Mesenchymal stem cell (in vitro differentiated cells and primary cell): Measurements from ENCODE around the gene IP6K3.

Experiments used
- DNase-seq: peaks from one replicate; pipeline ENCODE4 v3.0.0-alpha.2; 2013
- H2AFZ ChIP-seq: one replicate; pipeline ENCODE4 v1.6.1; 2013; ENCODE audit warnings: low read depth, mild to moderate bottlenecking, control low read depth, inconsistent platforms, low read length, moderate library complexity
- H2AK5ac ChIP-seq: 2 replicates; pipeline ENCODE4 v1.6.1; 2013; ENCODE audit warnings: low read length, moderate library complexity, mild to moderate bottlenecking, inconsistent platforms; ENCODE audit not compliant: severe bottlenecking
- H2BK120ac ChIP-seq: one replicate; pipeline ENCODE4 v1.6.1; 2013; ENCODE audit warnings: low read depth, mild to moderate bottlenecking, inconsistent platforms, low read length, moderate library complexity
- H2BK12ac ChIP-seq, 2 experiments: one replicate each; pipeline ENCODE4 v1.6.1; 2013; ENCODE audit warnings: inconsistent platforms in 2 of 2, low read length in 2 of 2, mild to moderate bottlenecking in 2 of 2, moderate library complexity in 2 of 2, control low read depth in 1 of 2
- H2BK15ac ChIP-seq: one replicate; pipeline ENCODE4 v1.6.1; 2013; ENCODE audit warnings: mild to moderate bottlenecking, low read depth, inconsistent platforms; ENCODE audit not compliant: poor library complexity, severe bottlenecking
- H2BK5ac ChIP-seq: 2 replicates; pipeline ENCODE4 v1.6.1; 2013; ENCODE audit warnings: low read depth, mild to moderate bottlenecking, low read length, control low read depth, inconsistent platforms; ENCODE audit not compliant: poor library complexity, severe bottlenecking
- H3K14ac ChIP-seq, 2 experiments: one replicate each; pipeline ENCODE4 v1.6.1; 2013; ENCODE audit warnings: inconsistent platforms in 2 of 2, low read length in 2 of 2, control low read depth in 1 of 2, mild to moderate bottlenecking in 1 of 2, moderate library complexity in 1 of 2
- H3K18ac ChIP-seq, 2 experiments: one replicate each; pipeline ENCODE4 v1.6.1; 2013; ENCODE audit warnings: inconsistent platforms in 2 of 2, low read length in 2 of 2, control low read depth in 1 of 2, low read depth in 1 of 2, mild to moderate bottlenecking in 1 of 2
- H3K23ac ChIP-seq, 2 experiments: one replicate each; pipeline ENCODE4 v1.6.1; 2013; ENCODE audit warnings: inconsistent platforms in 2 of 2, low read length in 2 of 2, mild to moderate bottlenecking in 2 of 2, moderate library complexity in 2 of 2, control low read depth in 1 of 2
- H3K27ac ChIP-seq: 2 replicates; pipeline ENCODE4 v1.5.1; 2013; ENCODE audit warnings: mild to moderate bottlenecking, moderate library complexity, low read length, control low read depth, inconsistent platforms; ENCODE audit not compliant: poor library complexity, severe bottlenecking
- H3K27me3 ChIP-seq, 2 experiments: 2 replicates each; pipeline versions ENCODE4 v1.6.1 to v1.7.0; 2013; ENCODE audit warnings: low read length in 2 of 2, mild to moderate bottlenecking in 2 of 2, moderate library complexity in 2 of 2, control low read depth in 1 of 2, inconsistent platforms in 1 of 2; ENCODE audit not compliant: control insufficient read depth in 1 of 2, insufficient read depth in 1 of 2
- H3K36me3 ChIP-seq, 2 experiments: 2 replicates each; pipeline versions ENCODE4 v1.6.1 to v1.7.0; 2013; ENCODE audit warnings: low read length in 2 of 2, control low read depth in 1 of 2, inconsistent platforms in 1 of 2, low read depth in 1 of 2, mild to moderate bottlenecking in 1 of 2; ENCODE audit not compliant: insufficient read depth in 2 of 2, control insufficient read depth in 1 of 2
- H3K4ac ChIP-seq, 2 experiments: one replicate each; pipeline ENCODE4 v1.6.1; 2013; ENCODE audit warnings: inconsistent platforms in 2 of 2, low read length in 2 of 2, mild to moderate bottlenecking in 2 of 2, moderate library complexity in 2 of 2, control low read depth in 1 of 2, low read depth in 1 of 2
- H3K4me1 ChIP-seq: 2 replicates; pipeline ENCODE4 v1.6.1; 2013; ENCODE audit warnings: low read depth, low read length, control low read depth; ENCODE audit not compliant: control insufficient read depth, insufficient read depth
- H3K4me2 ChIP-seq: 2 replicates; pipeline ENCODE4 v1.6.1; 2013; ENCODE audit warnings: low read length, mild to moderate bottlenecking, inconsistent platforms; ENCODE audit not compliant: poor library complexity, severe bottlenecking
- H3K4me3 ChIP-seq, 2 experiments: 2 replicates each; pipeline versions ENCODE4 v1.5.1 to v1.7.0; 2013; ENCODE audit warnings: low read length in 2 of 2, mild to moderate bottlenecking in 2 of 2, control low read depth in 1 of 2, low read depth in 1 of 2; ENCODE audit not compliant: insufficient read depth in 1 of 2
- H3K79me1 ChIP-seq: replicated peaks from 2 replicates; pipeline ENCODE4 v1.6.1; 2013; ENCODE audit warnings: mild to moderate bottlenecking, control low read depth, low read length, inconsistent platforms; ENCODE audit not compliant: poor library complexity, severe bottlenecking
- H3K9ac ChIP-seq: 2 replicates; pipeline ENCODE4 v1.7.0; 2013; ENCODE audit warnings: mild to moderate bottlenecking, low read length, moderate library complexity
- H3K9me3 ChIP-seq: 2 replicates; pipeline ENCODE4 v1.7.0; 2013; ENCODE audit warnings: mild to moderate bottlenecking, low read length; ENCODE audit not compliant: control insufficient read depth
- H4K8ac ChIP-seq: one replicate; pipeline ENCODE4 v1.6.1; 2013; ENCODE audit warnings: inconsistent platforms, mild to moderate bottlenecking, low read length, moderate library complexity
- H4K91ac ChIP-seq: one replicate; pipeline ENCODE4 v1.6.1; 2013; ENCODE audit warnings: mild to moderate bottlenecking, low read length, inconsistent platforms
- WGBS: methylation state at CpG from one replicate; pipeline ENCODE4 v1.1.7; 2013; ENCODE audit warnings: mixed read lengths; 5-methylcytosine and 5-hydroxymethylcytosine counted together

Gene IP6K3

DNA sequence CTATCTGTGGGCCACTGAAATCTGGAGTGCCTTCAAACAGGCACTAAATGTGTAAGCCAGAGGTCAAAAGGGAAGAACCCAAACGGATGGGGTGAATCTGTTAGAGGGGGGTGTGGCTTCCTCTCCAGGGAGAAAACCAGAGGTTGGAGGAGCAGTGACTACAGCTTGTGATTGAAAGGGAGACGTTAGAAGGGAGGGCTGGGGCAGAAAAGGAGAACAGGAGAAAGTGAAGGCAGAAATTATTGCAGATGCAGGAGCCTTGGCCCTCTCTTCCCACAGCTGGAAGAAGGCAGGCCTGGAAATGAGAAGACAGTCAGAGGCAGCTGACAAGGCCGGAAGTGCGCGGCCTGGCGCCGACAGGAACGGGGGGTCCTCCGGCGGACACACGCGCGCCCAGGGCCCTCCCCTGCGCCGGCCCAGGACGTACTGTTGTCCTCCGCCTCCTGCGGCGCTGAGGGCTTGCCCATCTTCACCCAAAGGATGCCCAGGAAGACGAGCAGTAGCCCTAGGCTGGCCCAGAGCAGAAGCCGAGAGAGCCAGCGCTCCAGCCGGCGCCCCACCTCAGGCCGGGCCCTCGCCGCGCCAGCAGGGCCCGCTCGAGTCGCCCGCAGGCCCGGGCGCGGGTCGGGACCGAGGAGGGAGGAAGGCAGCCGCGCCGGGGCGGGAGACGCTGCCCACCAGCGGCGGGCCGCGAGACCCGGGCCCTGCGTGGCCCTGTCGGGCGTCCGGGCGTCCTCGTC lies 41.4 kb upstream of the IP6K3 start:
- peak overlapping the region; percentile 96 for H4K8ac ChIP-seq
- peak overlapping the region; percentile 88 for H2BK15ac ChIP-seq
- H2AFZ ChIP-seq, result peak overlapping the region; percentile 19
- peaks cover 23 to 28% of the 10 kb centered on the region in 2 experiments for H3K36me3 ChIP-seq
- peak; percentile 87 for DNase-seq
- peak overlapping the region; percentile 97 to 99 for H3K18ac ChIP-seq
- peak overlapping the region; percentile 84 to 93 for H3K4me3 ChIP-seq
- H3K14ac ChIP-seq, result peak overlapping the region in 1 of 2 experiments; percentile 57
- H2BK120ac ChIP-seq, result peak overlapping the region; percentile 89
- H3K27me3 ChIP-seq, result peaks cover 0 to 7% of the 10 kb centered on the region in 2 experiments
- peaks cover 27% of the 10 kb centered on the region for H3K79me1 ChIP-seq
- under 1% methylated on average over 42 of the region's 53 CpGs for WGBS
- H4K91ac ChIP-seq, result peak overlapping the region; percentile 94
- peak overlapping the region in 1 of 2 experiments; percentile 6 for H2BK12ac ChIP-seq
- H3K4me2 ChIP-seq, result peak overlapping the region; percentile 66
- H3K9ac ChIP-seq, result peak overlapping the region; percentile 94
- H2AK5ac ChIP-seq, result peak overlapping the region; percentile 61
- no peaks in the 10 kb centered on the region for H3K9me3 ChIP-seq
- peak overlapping the region in 1 of 2 experiments; percentile 6 for H3K23ac ChIP-seq
- H2BK5ac ChIP-seq, result peak overlapping the region; percentile 92
- peak overlapping the region; percentile 91 to 99 for H3K4ac ChIP-seq
- peaks cover 25% of the 10 kb centered on the region for H3K4me1 ChIP-seq
- H3K27ac ChIP-seq, result peak overlapping the region; percentile 71

DNA sequence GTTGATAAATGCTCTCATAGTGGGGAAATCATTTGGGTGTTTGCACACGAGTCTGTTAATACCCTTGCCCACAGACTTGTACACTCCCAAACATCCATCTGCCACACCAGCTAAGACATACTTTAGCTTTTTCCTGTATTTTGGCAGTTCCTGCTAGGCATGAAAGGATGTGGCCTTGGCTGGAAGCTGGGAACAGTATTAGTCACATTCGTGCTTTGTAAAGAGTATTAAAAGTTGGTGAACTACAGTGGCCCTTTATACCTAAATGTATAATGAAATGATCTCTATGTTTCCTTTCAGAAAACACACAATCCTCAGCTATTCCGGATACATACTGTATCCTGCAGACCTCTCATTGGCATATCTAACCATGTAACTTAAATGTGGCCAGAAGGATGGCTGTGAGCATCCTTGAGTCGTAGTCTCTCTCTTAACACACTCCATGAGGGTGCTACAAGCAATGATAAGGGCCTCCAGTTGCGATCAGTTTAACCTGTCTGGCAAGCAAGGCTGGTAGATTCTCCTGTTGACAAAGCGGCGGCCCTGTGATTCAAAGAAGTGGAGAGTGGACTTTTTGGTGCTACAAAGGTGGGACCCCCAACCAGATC lies 40.7 kb upstream of the IP6K3 start:
- H2AK5ac ChIP-seq, result peak overlapping the region; percentile 13

DNA sequence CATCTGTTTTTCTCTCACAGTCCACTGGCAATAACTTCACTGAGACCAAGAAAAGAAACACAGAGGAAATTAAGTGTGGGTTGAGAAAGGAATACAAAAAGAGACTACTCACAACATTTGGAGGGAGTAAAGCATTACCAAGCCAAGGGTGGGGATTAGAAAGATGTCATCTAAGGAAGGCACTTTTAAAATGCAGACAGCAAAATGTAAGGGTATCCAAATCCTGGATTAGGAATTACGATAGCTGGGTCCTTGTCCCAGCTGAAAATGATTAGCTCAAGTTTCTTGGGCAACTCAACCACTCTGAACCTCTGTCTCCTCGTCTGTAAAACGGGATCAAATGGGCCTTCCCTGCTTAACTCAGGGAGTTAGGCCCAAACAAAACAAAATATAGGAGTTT lies 40.0 kb upstream of the IP6K3 start:
- no peak overlapping the region for H4K8ac ChIP-seq
- H3K14ac ChIP-seq, result no peak overlapping the region
- H3K4ac ChIP-seq, result no peak overlapping the region
- no peak overlapping the region for H2BK12ac ChIP-seq
- peaks cover 28% of the 10 kb centered on the region for H3K79me1 ChIP-seq
- H3K27ac ChIP-seq, result no peak overlapping the region
- H3K4me1 ChIP-seq, result peaks cover 36% of the 10 kb centered on the region
- no peak overlapping the region for H2BK120ac ChIP-seq
- no peak overlapping the region for H2AFZ ChIP-seq
- peak overlapping the region; percentile 94 for H3K9ac ChIP-seq
- H3K18ac ChIP-seq, result no peak overlapping the region
- H4K91ac ChIP-seq, result no peak overlapping the region
- no peak overlapping the region for H3K4me2 ChIP-seq
- no peaks in the 10 kb centered on the region for H3K27me3 ChIP-seq
- WGBS, result 96% methylated on average over 3 of the region's 3 CpGs
- H2BK5ac ChIP-seq, result no peak overlapping the region
- H3K4me3 ChIP-seq, result peak overlapping the region in 1 of 2 experiments; percentile 84
- no peaks in the 10 kb centered on the region for H3K9me3 ChIP-seq
- no peak overlapping the region for H3K23ac ChIP-seq
- peaks cover 35 to 42% of the 10 kb centered on the region in 2 experiments for H3K36me3 ChIP-seq
- no peak overlapping the region for H2BK15ac ChIP-seq
- no peak overlapping the region for H2AK5ac ChIP-seq
- DNase-seq, result no peak

More for the DNA sequence above, 40.7 kb upstream of the IP6K3 start:
- Histone ChIP-seq H3K18ac (peak overlapping the region in 1 of 2 experiments; percentile 99), H3K9ac (peak overlapping the region; percentile 94), H3K23ac (no peak overlapping the region), H4K8ac (no peak overlapping the region), H3K4ac (no peak overlapping the region), H4K91ac (no peak overlapping the region), H2AFZ (no peak overlapping the region), H3K27ac (peak overlapping the region; percentile 71), H3K4me2 (peak overlapping the region; percentile 66), H3K79me1 (peaks cover 28% of the 10 kb centered on the region), H2BK12ac (no peak overlapping the region), H3K4me3 (peak overlapping the region; percentile 84 to 93), H3K9me3 (no peaks in the 10 kb centered on the region), H3K4me1 (peaks cover 29% of the 10 kb centered on the region), H3K27me3 (peaks cover 0 to under 1% of the 10 kb centered on the region in 2 experiments), H3K14ac (no peak overlapping the region), H2BK120ac (no peak overlapping the region), H2BK15ac (no peak overlapping the region), H3K36me3 (peaks cover 30 to 35% of the 10 kb centered on the region in 2 experiments), H2BK5ac (peak overlapping the region; percentile 31)
- peak; percentile 42 for DNase-seq
- WGBS, result 58% methylated on average over 5 of the region's 7 CpGs

DNA sequence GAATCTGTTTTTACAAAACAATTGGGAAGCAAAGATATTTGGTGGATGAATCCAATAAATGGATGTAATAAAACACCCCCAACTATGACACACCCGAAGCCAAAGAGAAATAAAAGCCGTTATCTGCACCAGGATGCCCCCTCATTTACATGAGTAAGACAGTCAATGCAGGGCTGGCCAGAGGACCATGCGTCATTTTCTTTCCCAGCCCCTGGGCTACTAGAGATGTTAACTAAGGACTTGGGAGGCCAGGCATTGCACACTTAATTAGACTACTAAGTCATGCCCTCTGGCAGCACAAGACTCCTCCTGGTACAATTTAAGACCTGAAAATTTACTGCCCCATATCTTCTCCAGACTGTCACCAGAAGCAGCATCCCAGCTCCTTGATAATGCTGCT lies 39.1 kb upstream of the IP6K3 start:
- Histone ChIP-seq H3K23ac (no peak overlapping the region), H3K4ac (no peak overlapping the region), H3K4me2 (no peak overlapping the region), H2AFZ (no peak overlapping the region), H3K36me3 (peaks cover 35 to 51% of the 10 kb centered on the region in 2 experiments), H3K14ac (no peak overlapping the region), H3K18ac (no peak overlapping the region), H2BK12ac (no peak overlapping the region), H3K27me3 (no peaks in the 10 kb centered on the region), H2BK5ac (no peak overlapping the region), H2BK120ac (no peak overlapping the region), H2AK5ac (no peak overlapping the region), H3K9ac (peak overlapping the region; percentile 94), H3K4me1 (peaks cover 36% of the 10 kb centered on the region), H3K4me3 (no peak overlapping the region), H4K8ac (no peak overlapping the region), H3K79me1 (peaks cover 22% of the 10 kb centered on the region), H4K91ac (no peak overlapping the region), H2BK15ac (no peak overlapping the region), H3K27ac (no peak overlapping the region), H3K9me3 (no peaks in the 10 kb centered on the region)
- 72% methylated on average over 3 of the region's 3 CpGs for WGBS
- DNase-seq, result peak; percentile 38
